H9 (cell line): ENCODE results near the gene C6orf136. TPM values are rescaled to one million over a fixed set of nuclear protein-coding genes. Genes with fewer than 3 reads are reported as not detected.

Experiments
- DNase-seq: peaks from one replicate; pipeline ENCODE4 v3.0.0-alpha.2; 2017
- H2AFZ ChIP-seq: one replicate; pipeline ENCODE4 v1.6.1; 2013; ENCODE audit warnings: mild to moderate bottlenecking, low read length, control low read depth, moderate library complexity
- H2AK5ac ChIP-seq: 2 replicates; pipeline ENCODE4 v1.6.1; 2013; ENCODE audit warnings: low read length, control low read depth, mixed read lengths; ENCODE audit not compliant: insufficient read length
- H2BK120ac ChIP-seq: one replicate; pipeline ENCODE4 v1.6.1; 2013; ENCODE audit warnings: low read depth, mild to moderate bottlenecking, low read length, control low read depth, inconsistent platforms; ENCODE audit not compliant: poor library complexity, severe bottlenecking
- H2BK12ac ChIP-seq: 2 replicates; pipeline ENCODE4 v1.6.1; 2013; ENCODE audit warnings: low read length, control low read depth, mixed read lengths, low read depth; ENCODE audit not compliant: insufficient read length
- H2BK15ac ChIP-seq: 2 replicates; pipeline ENCODE4 v1.6.1; 2013; ENCODE audit warnings: low read depth, low read length, control low read depth
- H2BK20ac ChIP-seq: one replicate; pipeline ENCODE4 v1.6.1; 2013; ENCODE audit warnings: low read depth, mild to moderate bottlenecking, low read length, control low read depth, inconsistent platforms; ENCODE audit not compliant: poor library complexity, severe bottlenecking
- H2BK5ac ChIP-seq: 2 replicates; pipeline ENCODE4 v1.6.1; 2013; ENCODE audit warnings: low read length, control low read depth, mixed read lengths; ENCODE audit not compliant: insufficient read length
- H3K14ac ChIP-seq: 2 replicates; pipeline ENCODE4 v1.6.1; 2013; ENCODE audit warnings: low read length, control low read depth; ENCODE audit not compliant: insufficient read depth
- H3K18ac ChIP-seq: 2 replicates; pipeline ENCODE4 v1.6.1; 2013; ENCODE audit warnings: low read depth, mild to moderate bottlenecking, mixed read lengths, low read length, control low read depth; ENCODE audit not compliant: insufficient read length
- H3K23ac ChIP-seq: 2 replicates; pipeline ENCODE4 v1.6.1; 2013; ENCODE audit warnings: low read length, control low read depth, mixed read lengths, low read depth; ENCODE audit not compliant: insufficient read length
- H3K23me2 ChIP-seq: 2 replicates; pipeline ENCODE4 v1.6.1; 2013; ENCODE audit warnings: low read depth, mild to moderate bottlenecking, mixed read lengths, low read length, control low read depth; ENCODE audit not compliant: insufficient read length, poor library complexity, severe bottlenecking
- H3K27ac ChIP-seq: 2 replicates; pipeline ENCODE4 v1.5.1; 2013; ENCODE audit warnings: low read length, control low read depth, mixed read lengths, low read depth; ENCODE audit not compliant: insufficient read length
- H3K27me3 ChIP-seq: 2 replicates; pipeline ENCODE4 v1.6.1; 2013; ENCODE audit warnings: low read length, control low read depth, inconsistent platforms; ENCODE audit not compliant: insufficient read depth
- H3K4ac ChIP-seq: 2 replicates; pipeline ENCODE4 v1.6.1; 2013; ENCODE audit warnings: low read depth, mild to moderate bottlenecking, control low read depth, inconsistent platforms, low read length, moderate library complexity
- H3K4me1 ChIP-seq: 2 replicates; pipeline ENCODE4 v1.6.1; 2013; ENCODE audit warnings: low read length, control low read depth, inconsistent platforms; ENCODE audit not compliant: insufficient read depth
- H3K4me2 ChIP-seq: 2 replicates; pipeline ENCODE4 v1.6.1; 2013; ENCODE audit warnings: low read length, control low read depth, mixed read lengths; ENCODE audit not compliant: insufficient read length, insufficient read depth
- H3K56ac ChIP-seq: 2 replicates; pipeline ENCODE4 v1.6.1; 2013; ENCODE audit warnings: low read depth, mild to moderate bottlenecking, mixed read lengths, low read length, control low read depth; ENCODE audit not compliant: insufficient read length
- H3K79me1 ChIP-seq: 2 replicates; pipeline ENCODE4 v1.6.1; 2013; ENCODE audit warnings: low read depth, mild to moderate bottlenecking, moderate library complexity, low read length, control low read depth, inconsistent platforms; ENCODE audit not compliant: insufficient read depth, poor library complexity, severe bottlenecking
- H3K79me2 ChIP-seq: 2 replicates; pipeline ENCODE4 v1.6.1; 2013; ENCODE audit warnings: low read length, control low read depth, inconsistent platforms; ENCODE audit not compliant: insufficient read depth
- H3K9ac ChIP-seq: 2 replicates; pipeline ENCODE4 v1.6.1; 2013; ENCODE audit warnings: low read length, control low read depth, mixed read lengths; ENCODE audit not compliant: insufficient read length; ENCODE audit errors: extremely low read depth
- H3K9me3 ChIP-seq: one replicate; pipeline ENCODE4 v1.6.1; 2013; ENCODE audit warnings: low read depth, low read length, inconsistent platforms; ENCODE audit not compliant: control insufficient read depth
- H3T11ph ChIP-seq: one replicate; pipeline ENCODE4 v1.6.1; 2013; ENCODE audit warnings: mild to moderate bottlenecking, low read length, control low read depth, inconsistent platforms
- H4K20me1 ChIP-seq: one replicate; pipeline ENCODE4 v1.6.1; 2013; ENCODE audit not compliant: control insufficient read depth, insufficient read length, insufficient read depth
- H4K5ac ChIP-seq: 2 replicates; pipeline ENCODE4 v1.6.1; 2013; ENCODE audit warnings: low read depth, mild to moderate bottlenecking, mixed read lengths, low read length, control low read depth; ENCODE audit not compliant: insufficient read length
- H4K8ac ChIP-seq: replicated peaks from 2 replicates; pipeline ENCODE4 v1.6.1; 2013; ENCODE audit warnings: low read length, control low read depth, mixed read lengths, low read depth; ENCODE audit not compliant: insufficient read length
- H4K91ac ChIP-seq: 2 replicates; pipeline ENCODE4 v1.6.1; 2013; ENCODE audit warnings: low read depth, mild to moderate bottlenecking, moderate library complexity, mixed read lengths, low read length, control low read depth; ENCODE audit not compliant: insufficient read length
- H3K27ac Mint-ChIP-seq, 3 experiments: 2 replicates in 2 of 3; 3 replicates in 1 of 3; pipeline ENCODE4 v1.8.0; 2020 to 2021; ENCODE audit warnings: mixed read lengths in 3 of 3, mild to moderate bottlenecking in 1 of 3, moderate library complexity in 1 of 3
- H3K27me3 Mint-ChIP-seq: 2 replicates; pipeline ENCODE4 v1.8.0; 2021; ENCODE audit warnings: low read depth, mild to moderate bottlenecking, moderate library complexity, mixed read lengths
- H3K36me3 Mint-ChIP-seq, 3 experiments: 2 replicates in 2 of 3; 3 replicates in 1 of 3; pipeline ENCODE4 v1.8.0; 2020 to 2021; ENCODE audit warnings: low read depth in 3 of 3, mixed read lengths in 3 of 3; ENCODE audit not compliant: insufficient read depth in 1 of 3
- H3K4me1 Mint-ChIP-seq, 2 experiments: 2 replicates each; pipeline ENCODE4 v1.8.0; 2020; ENCODE audit warnings: mixed read lengths in 2 of 2
- H3K4me3 Mint-ChIP-seq, 2 experiments: 2 replicates in 1 of 2; 3 replicates in 1 of 2; pipeline ENCODE4 v1.8.0; 2020 to 2021; ENCODE audit warnings: mild to moderate bottlenecking in 2 of 2, mixed read lengths in 2 of 2, moderate library complexity in 1 of 2
- H3K9me3 Mint-ChIP-seq, 2 experiments: 2 replicates in 1 of 2; 3 replicates in 1 of 2; pipeline ENCODE4 v1.8.0; 2020; ENCODE audit warnings: mild to moderate bottlenecking in 2 of 2, mixed read lengths in 2 of 2, moderate library complexity in 1 of 2
- WGBS: extraction: QIAGEN DNeasy Blood & Tissue Kit; methylation state at CpG from one replicate; pipeline ENCODE4 v1.1.7; 2013; ENCODE audit warnings: missing lambda C conversion rate, low lambda C conversion rate, mixed read lengths; ENCODE audit not compliant: insufficient read length; ENCODE audit errors: extremely low coverage; 5-methylcytosine and 5-hydroxymethylcytosine counted together
- total RNA-seq: library from RNA; stranded (reverse); gene quantifications from 2 replicates; pipeline ENCODE4 v1.2.1, GENCODE V29; 2021
- TF ChIP-seq, protein P1 (sequence below): fragments of 200-600 bp; sonication (generic); conservative IDR thresholded peaks from 3 replicates; pipeline ENCODE4 v1.8.0; 2021; ENCODE audit warnings: antibody characterized with exemption, mild to moderate bottlenecking

The C6orf136 gene
- total RNA-seq, 1 experiment from 2014 or later = 22.2 TPM

DNA sequence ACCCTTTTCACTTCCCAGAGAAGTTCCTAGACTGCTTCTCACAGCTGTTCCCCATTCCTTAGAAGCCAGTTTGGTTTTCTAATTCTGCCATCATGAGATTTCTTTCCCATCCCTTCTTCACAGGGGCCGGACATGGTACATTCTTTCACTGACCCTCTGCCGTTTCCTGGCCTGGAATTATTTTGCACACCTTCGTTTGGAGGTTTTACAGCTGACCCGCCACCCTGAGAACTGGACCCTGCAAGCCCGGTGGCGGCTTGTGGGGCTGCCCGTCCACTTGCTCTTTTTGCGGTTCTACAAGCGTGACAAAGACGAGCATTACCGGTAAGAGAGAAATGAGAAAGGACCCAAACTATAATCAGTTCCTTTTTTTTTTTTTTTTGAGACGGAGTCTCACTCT lies 4.2 kb downstream of the C6orf136 start:
- Histone ChIP-seq H3K4ac (no peak overlapping the region), H2BK120ac (no peak overlapping the region), H4K20me1 (no peaks in the 10 kb centered on the region), H3K79me1 (peaks cover 2% of the 10 kb centered on the region), H2BK12ac (no peak overlapping the region), H2AK5ac (no peak overlapping the region), H3K9ac (no peak overlapping the region), H3K23me2 (peaks cover 8% of the 10 kb centered on the region), H4K8ac (no peak overlapping the region), H3K27me3 (no peaks in the 10 kb centered on the region), H3K4me2 (no peak overlapping the region), H2AFZ (no peak overlapping the region), H3K23ac (no peak overlapping the region), H3K56ac (no peak overlapping the region), H2BK15ac (no peak overlapping the region), H4K91ac (no peak overlapping the region), H3K14ac (no peak overlapping the region), H3K4me1 (no peaks in the 10 kb centered on the region), H2BK5ac (no peak overlapping the region), H4K5ac (no peak overlapping the region), H3K18ac (no peak overlapping the region), H3T11ph (no peak overlapping the region), H3K79me2 (no peaks in the 10 kb centered on the region), H2BK20ac (no peak overlapping the region), H3K27ac (no peak overlapping the region), H3K9me3 (no peaks in the 10 kb centered on the region)
- Mint-ChIP-seq H3K4me1 (peaks cover 8 to 12% of the 10 kb centered on the region in 2 experiments), H3K9me3 (no peaks in the 10 kb centered on the region), H3K4me3 (no peak overlapping the region; a peak in 1 of 5 replicates), H3K27me3 (no peaks in the 10 kb centered on the region), H3K36me3 (peaks cover 27 to 65% (median 50%) of the 10 kb centered on the region in 3 experiments), H3K27ac (peak overlapping the region in 1 of 3 experiments; percentile 30; a peak in 1 of 7 replicates)
- TF ChIP-seq, protein P1, sequence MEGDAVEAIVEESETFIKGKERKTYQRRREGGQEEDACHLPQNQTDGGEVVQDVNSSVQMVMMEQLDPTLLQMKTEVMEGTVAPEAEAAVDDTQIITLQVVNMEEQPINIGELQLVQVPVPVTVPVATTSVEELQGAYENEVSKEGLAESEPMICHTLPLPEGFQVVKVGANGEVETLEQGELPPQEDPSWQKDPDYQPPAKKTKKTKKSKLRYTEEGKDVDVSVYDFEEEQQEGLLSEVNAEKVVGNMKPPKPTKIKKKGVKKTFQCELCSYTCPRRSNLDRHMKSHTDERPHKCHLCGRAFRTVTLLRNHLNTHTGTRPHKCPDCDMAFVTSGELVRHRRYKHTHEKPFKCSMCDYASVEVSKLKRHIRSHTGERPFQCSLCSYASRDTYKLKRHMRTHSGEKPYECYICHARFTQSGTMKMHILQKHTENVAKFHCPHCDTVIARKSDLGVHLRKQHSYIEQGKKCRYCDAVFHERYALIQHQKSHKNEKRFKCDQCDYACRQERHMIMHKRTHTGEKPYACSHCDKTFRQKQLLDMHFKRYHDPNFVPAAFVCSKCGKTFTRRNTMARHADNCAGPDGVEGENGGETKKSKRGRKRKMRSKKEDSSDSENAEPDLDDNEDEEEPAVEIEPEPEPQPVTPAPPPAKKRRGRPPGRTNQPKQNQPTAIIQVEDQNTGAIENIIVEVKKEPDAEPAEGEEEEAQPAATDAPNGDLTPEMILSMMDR = no peak
- no peak for DNase-seq
- no CpG with 5 or more reads among the region's 12 CpGs for WGBS
